ENCODE data around the gene SH3RF1. TPM values are rescaled to one million over a fixed set of nuclear protein-coding genes. Genes with fewer than 3 reads are reported as not detected.

SH3RF1 gene
- total RNA-seq, 4 donors from 2014 or later = 10.0 to 11.8 (median 10.9) TPM

DNA sequence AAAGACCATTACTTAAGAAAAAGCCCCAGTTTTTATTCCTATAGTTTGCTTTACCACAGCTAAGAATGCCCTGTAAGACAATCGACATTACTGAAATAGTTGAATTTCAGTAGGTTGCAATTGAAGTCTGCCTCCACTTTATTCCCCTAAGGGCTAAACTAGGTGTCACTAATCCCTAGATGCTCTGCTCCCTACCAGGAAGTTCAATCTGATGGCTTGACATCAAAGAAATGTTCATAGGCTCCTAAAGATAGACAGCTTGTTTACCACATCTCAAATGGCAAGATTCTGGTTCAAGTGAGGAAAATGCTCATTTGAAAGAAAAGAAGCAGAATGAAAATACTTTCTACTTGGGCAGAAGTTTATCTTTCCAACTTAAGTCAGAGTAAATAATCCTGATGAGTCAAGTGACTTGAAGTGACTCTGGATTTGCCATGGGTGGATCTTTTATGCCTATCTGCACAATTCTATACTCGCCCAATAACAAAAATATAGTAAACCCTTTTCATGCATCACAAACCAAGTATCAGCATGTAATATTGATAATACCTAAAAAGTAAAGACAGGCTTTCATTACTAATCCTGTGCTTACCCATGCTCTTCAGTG is 117.2 kb downstream of the SH3RF1 start:
- no peak for DNase-seq (ENCODE audit: extremely low spot score)
- Histone ChIP-seq H3K36me3 (peaks cover 0 to 14% (median 1%) of the 10 kb centered on the region in 4 donors), H3K4me3 (no peak overlapping the region), H3K27ac (replicated peaks in 1 of 4) (no peak overlapping the region), H3K4me1 (peaks cover 0 to 10% (median 5%) of the 10 kb centered on the region in 4 donors), H3K27me3 (no peaks in the 10 kb centered on the region), H3K9me3 (no peaks in the 10 kb centered on the region)
- intact Hi-C loops (cut with DNase I) = no loop called here
- TF ChIP-seq EP300 (IDR thresholded peaks at IDR 0.05) = no peak
- TF ChIP-seq, protein P1, sequence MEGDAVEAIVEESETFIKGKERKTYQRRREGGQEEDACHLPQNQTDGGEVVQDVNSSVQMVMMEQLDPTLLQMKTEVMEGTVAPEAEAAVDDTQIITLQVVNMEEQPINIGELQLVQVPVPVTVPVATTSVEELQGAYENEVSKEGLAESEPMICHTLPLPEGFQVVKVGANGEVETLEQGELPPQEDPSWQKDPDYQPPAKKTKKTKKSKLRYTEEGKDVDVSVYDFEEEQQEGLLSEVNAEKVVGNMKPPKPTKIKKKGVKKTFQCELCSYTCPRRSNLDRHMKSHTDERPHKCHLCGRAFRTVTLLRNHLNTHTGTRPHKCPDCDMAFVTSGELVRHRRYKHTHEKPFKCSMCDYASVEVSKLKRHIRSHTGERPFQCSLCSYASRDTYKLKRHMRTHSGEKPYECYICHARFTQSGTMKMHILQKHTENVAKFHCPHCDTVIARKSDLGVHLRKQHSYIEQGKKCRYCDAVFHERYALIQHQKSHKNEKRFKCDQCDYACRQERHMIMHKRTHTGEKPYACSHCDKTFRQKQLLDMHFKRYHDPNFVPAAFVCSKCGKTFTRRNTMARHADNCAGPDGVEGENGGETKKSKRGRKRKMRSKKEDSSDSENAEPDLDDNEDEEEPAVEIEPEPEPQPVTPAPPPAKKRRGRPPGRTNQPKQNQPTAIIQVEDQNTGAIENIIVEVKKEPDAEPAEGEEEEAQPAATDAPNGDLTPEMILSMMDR (IDR thresholded peaks at IDR 0.05) = no peak
- no peak for TF ChIP-seq POLR2AphosphoS5 (IDR thresholded peaks at IDR 0.05)
- TF ChIP-seq POLR2A (IDR thresholded peaks at IDR 0.05; ENCODE audit: low read depth) = no peak
- 100% methylated on average over 2 of the region's 2 CpGs for WGBS

DNA sequence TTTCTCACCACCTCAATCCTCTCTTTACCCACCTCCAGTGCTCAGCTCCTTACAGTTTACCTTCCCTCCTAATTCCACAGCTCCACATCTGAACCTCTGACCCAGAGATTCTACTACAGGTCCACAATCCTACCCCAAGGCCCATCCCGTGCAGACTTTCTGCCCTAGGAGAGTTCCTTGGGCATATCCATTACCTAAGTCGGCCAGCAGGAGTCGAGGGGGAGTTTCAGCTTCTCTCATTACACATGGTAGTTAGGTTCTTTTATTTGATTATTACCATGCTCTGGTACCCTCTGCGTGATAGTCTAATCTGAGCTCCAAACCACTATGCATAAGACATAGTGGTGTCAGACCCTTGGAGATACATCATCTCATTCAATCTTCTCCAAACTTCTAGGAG is 117.9 kb downstream of the SH3RF1 start:
- intact Hi-C loops (cut with DNase I) = no loop called here
- DNase-seq (ENCODE audit: extremely low spot score) = no peak
- Histone ChIP-seq H3K4me3 (no peak overlapping the region), H3K27ac (replicated peaks in 1 of 4) (no peak overlapping the region), H3K36me3 (peaks cover 0 to 14% (median 1%) of the 10 kb centered on the region in 4 donors), H3K9me3 (no peaks in the 10 kb centered on the region), H3K4me1 (peaks cover 0 to 10% (median 5%) of the 10 kb centered on the region in 4 donors), H3K27me3 (no peaks in the 10 kb centered on the region)
- TF ChIP-seq POLR2A (IDR thresholded peaks at IDR 0.05; ENCODE audit: low read depth) (no peak), POLR2AphosphoS5 (IDR thresholded peaks at IDR 0.05) (no peak), EP300 (IDR thresholded peaks at IDR 0.05) (no peak)
- TF ChIP-seq, protein P1 (IDR thresholded peaks at IDR 0.05) = no peak
- WGBS = 97% methylated on average over 4 of the region's 4 CpGs

DNA sequence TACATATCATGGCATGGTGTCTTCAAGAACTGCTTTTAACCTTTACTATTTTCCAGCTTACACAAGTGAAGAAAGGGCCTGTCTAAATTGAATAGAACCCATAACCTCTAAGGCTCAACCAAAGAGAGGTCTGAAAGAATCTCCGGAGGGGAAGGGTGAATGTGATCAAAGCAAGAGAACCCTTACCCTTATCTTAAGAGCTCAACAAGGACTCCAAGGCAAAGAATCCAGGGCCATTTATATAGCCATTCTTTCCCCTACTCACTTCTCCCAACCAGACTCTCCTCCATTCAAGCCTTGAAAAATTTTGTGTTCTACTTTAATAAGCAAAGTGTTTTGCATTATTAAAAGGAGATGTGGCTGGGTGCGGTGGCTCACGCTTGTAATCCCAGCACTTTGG is 118.7 kb downstream of the SH3RF1 start:
- no peak overlapping the region for H3K4me3 ChIP-seq
- intact Hi-C loops (cut with DNase I) = no loop called here
- WGBS = 98% methylated on average over 3 of the region's 3 CpGs

DNA sequence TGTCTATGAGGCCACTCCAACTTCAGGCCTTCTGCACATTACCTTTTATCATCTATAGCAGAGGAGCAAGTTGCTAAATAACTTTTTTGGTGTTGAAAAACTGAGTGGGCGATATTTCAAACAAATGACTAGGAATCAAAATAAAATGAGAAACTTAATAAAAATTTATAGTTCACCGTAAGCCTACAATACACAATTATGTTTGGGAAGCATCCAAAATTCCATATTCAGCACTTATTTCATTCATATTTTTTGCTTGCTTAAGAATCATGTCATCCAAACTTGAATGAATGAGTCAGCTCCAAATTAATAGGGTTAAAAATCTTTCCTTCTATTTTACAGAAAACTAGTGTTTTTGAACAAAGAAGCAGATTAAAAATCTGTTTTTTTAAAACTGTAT is 119.1 kb downstream of the SH3RF1 start:
- Histone ChIP-seq H3K4me1 (peaks cover 0 to 10% (median 5%) of the 10 kb centered on the region in 4 donors), H3K9me3 (no peaks in the 10 kb centered on the region), H3K36me3 (peaks cover 0 to 14% (median 1%) of the 10 kb centered on the region in 4 donors), H3K27ac (replicated peaks in 1 of 4) (no peak overlapping the region), H3K4me3 (no peak overlapping the region), H3K27me3 (no peaks in the 10 kb centered on the region)
- intact Hi-C loops (cut with DNase I) = no loop called here
- 78% methylated on average over 2 of the region's 2 CpGs for WGBS
- TF ChIP-seq POLR2AphosphoS5 (IDR thresholded peaks at IDR 0.05) (no peak), EP300 (IDR thresholded peaks at IDR 0.05) (no peak), POLR2A (IDR thresholded peaks at IDR 0.05; ENCODE audit: low read depth) (no peak)
- TF ChIP-seq, protein P1 (IDR thresholded peaks at IDR 0.05) = no peak
- DNase-seq (ENCODE audit: extremely low spot score) = no peak

More for the DNA sequence above, 118.7 kb downstream of the SH3RF1 start:
- no peak for DNase-seq (ENCODE audit: extremely low spot score)
- TF ChIP-seq EP300 (IDR thresholded peaks at IDR 0.05) = no peak
- TF ChIP-seq, protein P1 (IDR thresholded peaks at IDR 0.05) = no peak
- H3K36me3 ChIP-seq = peaks cover 0 to 14% (median 1%) of the 10 kb centered on the region in 4 donors
- H3K4me1 ChIP-seq = peaks cover 0 to 10% (median 5%) of the 10 kb centered on the region in 4 donors
- H3K27me3 ChIP-seq = no peaks in the 10 kb centered on the region
- H3K27ac ChIP-seq (replicated peaks in 1 of 4) = no peak overlapping the region
- H3K9me3 ChIP-seq = no peaks in the 10 kb centered on the region

DNA sequence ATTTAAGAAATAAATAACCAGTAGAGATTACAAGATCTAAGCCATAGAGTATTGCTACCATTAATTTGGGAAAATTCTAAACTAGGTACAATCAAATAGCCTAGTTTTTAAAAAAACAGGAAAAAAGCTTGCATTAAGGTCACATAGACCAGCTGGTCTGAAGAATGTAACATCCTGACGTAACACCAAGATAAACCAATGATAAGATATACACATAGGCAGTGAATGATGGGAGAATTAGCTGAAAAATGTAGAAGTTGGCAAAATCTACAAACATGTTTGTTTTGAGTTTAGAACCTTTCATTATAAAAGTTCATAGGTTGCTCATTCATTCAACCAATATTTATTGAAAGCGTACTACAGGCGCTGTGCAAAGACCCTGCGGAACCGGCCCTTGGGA is 120.0 kb downstream of the SH3RF1 start:
- Histone ChIP-seq H3K27me3 (no peaks in the 10 kb centered on the region), H3K36me3 (peaks cover 0 to 9% (median 1%) of the 10 kb centered on the region in 4 donors), H3K27ac (replicated peaks in 1 of 4) (no peak overlapping the region), H3K4me3 (no peak overlapping the region), H3K4me1 (peaks cover 0 to 10% (median 5%) of the 10 kb centered on the region in 4 donors), H3K9me3 (no peaks in the 10 kb centered on the region)
- intact Hi-C loops (cut with DNase I) = no loop called here
- 95% methylated on average over 5 of the region's 5 CpGs for WGBS
- DNase-seq (ENCODE audit: extremely low spot score) = no peak
- TF ChIP-seq, protein P1 (IDR thresholded peaks at IDR 0.05) = no peak
- TF ChIP-seq POLR2AphosphoS5 (IDR thresholded peaks at IDR 0.05) = no peak
- no peak for TF ChIP-seq EP300 (IDR thresholded peaks at IDR 0.05)
- TF ChIP-seq POLR2A (IDR thresholded peaks at IDR 0.05; ENCODE audit: low read depth) = no peak

Measured in esophagus muscularis mucosa (tissue), 4 donors.